Large intestine (tissue), 3 donors: Measurements from ENCODE around the gene DPH1. TPM values are rescaled to one million over a fixed set of nuclear protein-coding genes. Genes with fewer than 3 reads are reported as not detected.

Source experiments
- DNase-seq, 2 donors: peaks; one replicate each; pipeline versions ENCODE4 v3.0.0 to v3.0.0-alpha.2; 2013
- H3K27ac ChIP-seq: one replicate; pipeline ENCODE4 v1.5.1; 2013; ENCODE audit warnings: low read length
- H3K27me3 ChIP-seq: 2 replicates; pipeline ENCODE4 v1.6.1; 2013; ENCODE audit warnings: low read length; ENCODE audit not compliant: control insufficient read depth, insufficient read depth
- H3K36me3 ChIP-seq: 2 replicates; pipeline ENCODE4 v1.6.1; 2013; ENCODE audit warnings: low read length; ENCODE audit not compliant: control insufficient read depth, insufficient read depth
- H3K4me1 ChIP-seq: one replicate; pipeline ENCODE4 v1.6.1; 2013; ENCODE audit warnings: low read length; ENCODE audit not compliant: control insufficient read depth, insufficient read depth
- H3K4me3 ChIP-seq: one replicate; pipeline ENCODE4 v1.5.1; 2013; ENCODE audit warnings: low read length
- H3K9me3 ChIP-seq: one replicate; pipeline ENCODE4 v1.6.1; 2013; ENCODE audit warnings: mild to moderate bottlenecking, low read depth, low read length, moderate library complexity; ENCODE audit not compliant: control insufficient read depth
- WGBS: methylation state at CpG from one replicate; pipeline ENCODE4 v1.1.5; 2013; ENCODE audit warnings: low lambda C conversion rate; ENCODE audit not compliant: insufficient coverage; 5-methylcytosine and 5-hydroxymethylcytosine counted together
- polyA plus RNA-seq: library from polyadenylated mRNA; unstranded; fragments of 120-200 nt; gene quantifications from one replicate; pipeline ENCODE4 v1.2.1, GENCODE V29; 2013

DPH1 gene
- polyA plus RNA-seq, 1 donor: 40.4 TPM

DNA sequence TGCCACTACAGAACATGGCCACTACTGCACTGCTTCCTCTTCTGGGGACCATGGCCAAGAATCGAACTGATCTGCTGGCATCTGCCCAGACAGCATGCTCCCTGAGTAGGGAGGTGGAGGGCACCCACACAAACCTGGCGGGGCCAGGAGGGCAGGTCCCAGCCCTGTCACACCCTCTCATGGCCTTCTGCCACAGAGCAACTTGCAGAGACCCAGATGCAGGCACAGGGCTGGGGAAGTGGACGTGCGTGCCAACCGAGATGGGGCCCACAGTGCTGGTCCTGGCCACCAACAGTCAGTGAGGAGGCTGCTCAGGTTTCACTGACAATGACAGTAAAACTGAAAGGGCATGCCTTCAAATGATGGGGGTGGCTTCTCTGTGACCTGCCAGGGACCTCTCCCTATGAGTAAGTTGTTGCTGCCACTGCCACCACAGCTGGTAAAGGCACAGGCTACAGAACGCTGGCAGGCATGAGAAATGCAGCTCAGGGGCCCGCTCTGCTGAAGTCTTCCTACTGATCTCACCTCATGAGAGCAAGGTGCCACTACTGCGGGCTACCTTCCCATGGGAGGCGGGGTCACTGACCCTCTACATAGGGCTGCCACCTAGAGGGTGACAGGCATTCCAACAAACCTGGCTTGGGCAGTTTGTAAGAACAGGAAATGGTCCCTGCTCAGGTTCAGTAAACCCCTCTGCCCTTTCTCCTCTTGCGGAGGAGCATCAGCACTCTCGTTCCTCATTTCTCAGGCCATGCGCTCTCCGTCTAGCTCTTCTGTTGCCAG, 40.5 kb downstream of the DPH1 start:
- no peaks in the 10 kb centered on the region for H3K9me3 ChIP-seq
- no peak overlapping the region for H3K4me3 ChIP-seq
- peaks cover 34% of the 10 kb centered on the region for H3K36me3 ChIP-seq
- WGBS: no CpG with 5 or more reads among the region's 13 CpGs
- DNase-seq: no peak
- no peaks in the 10 kb centered on the region for H3K27me3 ChIP-seq
- peak overlapping the region; percentile 42 for H3K27ac ChIP-seq
- H3K4me1 ChIP-seq: peaks cover 29% of the 10 kb centered on the region

DNA sequence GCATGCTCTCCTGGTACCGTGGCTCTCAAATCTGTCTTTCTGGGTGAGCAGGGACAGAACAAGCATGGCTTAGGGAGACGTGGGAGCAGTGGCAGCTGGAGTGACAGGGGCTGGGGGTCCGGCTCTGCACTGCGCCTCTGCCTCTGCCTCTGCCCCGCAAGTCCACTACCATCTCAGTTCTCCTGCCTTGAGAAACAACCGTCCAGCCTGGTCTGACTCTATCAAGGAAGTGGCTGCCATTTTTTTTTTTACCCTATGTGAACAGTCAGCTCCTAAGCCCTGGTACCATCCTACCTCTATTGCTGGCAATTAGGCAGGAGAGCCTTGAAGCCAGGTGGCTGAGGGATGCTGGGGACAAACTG, 41.1 kb downstream of the DPH1 start:
- Histone ChIP-seq H3K36me3 (peaks cover 34% of the 10 kb centered on the region), H3K9me3 (no peaks in the 10 kb centered on the region), H3K4me1 (peaks cover 31% of the 10 kb centered on the region), H3K27ac (peak overlapping the region; percentile 42), H3K4me3 (no peak overlapping the region), H3K27me3 (no peaks in the 10 kb centered on the region)
- WGBS: 100% methylated on average over 1 of the region's 6 CpGs
- no peak for DNase-seq

DNA sequence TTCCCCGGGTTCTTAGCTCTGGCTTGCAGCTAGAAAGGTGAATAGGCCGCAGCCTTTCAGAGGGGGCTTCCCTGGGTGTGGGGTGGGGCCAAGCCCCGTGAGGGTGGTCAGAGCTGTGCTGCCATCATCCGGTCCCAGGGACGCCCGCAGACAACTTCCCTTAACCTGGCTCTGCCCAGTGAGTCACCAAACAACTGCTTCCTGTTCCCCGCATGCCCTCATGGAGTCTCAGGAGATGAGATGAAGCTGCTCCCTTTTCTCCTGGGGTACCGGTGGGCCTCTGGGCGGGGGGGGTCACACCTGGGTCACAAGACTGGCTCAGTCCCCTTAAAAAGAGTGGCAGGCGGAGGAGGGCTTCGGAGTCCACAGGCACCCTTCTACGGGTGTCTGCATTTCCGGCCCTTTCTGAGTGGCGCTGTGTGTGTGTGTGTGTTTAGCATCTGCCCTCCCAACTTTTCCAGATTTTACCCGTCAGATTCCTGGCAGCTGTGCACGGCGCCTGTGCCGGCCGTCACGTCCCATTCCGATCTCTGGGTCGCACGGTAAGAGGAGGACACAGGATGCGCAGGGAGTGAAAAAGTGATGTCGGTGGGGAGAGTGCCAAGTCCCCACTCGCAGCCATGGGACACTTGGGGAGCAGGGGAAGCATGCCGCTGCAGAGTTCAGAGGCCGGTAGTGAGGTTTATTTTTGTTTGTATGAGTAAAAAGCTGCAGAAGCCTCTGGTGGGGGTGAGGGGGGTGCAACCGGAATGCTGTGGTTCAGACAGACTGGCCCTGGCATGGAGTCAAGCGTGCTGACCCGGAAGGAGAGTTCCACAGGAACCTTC, 41.7 kb downstream of the DPH1 start:
- Histone ChIP-seq H3K4me1 (peaks cover 31% of the 10 kb centered on the region), H3K4me3 (no peak overlapping the region), H3K9me3 (no peaks in the 10 kb centered on the region), H3K27me3 (no peaks in the 10 kb centered on the region), H3K36me3 (peaks cover 33% of the 10 kb centered on the region), H3K27ac (peak overlapping the region; percentile 42)
- WGBS: no CpG with 5 or more reads among the region's 31 CpGs
- DNase-seq: peak in 1 of 2 donors; percentile 62

GRCh38 chr17:2074919-2075318, 45.0 kb downstream of the DPH1 start:
- Histone ChIP-seq H3K4me3 (no peak overlapping the region), H3K36me3 (peaks cover 39% of the 10 kb centered on the region), H3K9me3 (no peaks in the 10 kb centered on the region), H3K27ac (peak overlapping the region; percentile 23), H3K4me1 (peaks cover 17% of the 10 kb centered on the region), H3K27me3 (no peaks in the 10 kb centered on the region)
- no CpG with 5 or more reads among the region's 10 CpGs for WGBS
- no peak for DNase-seq

GRCh38 chr17:2075336-2076086, 45.6 kb downstream of the DPH1 start:
- DNase-seq: no peak
- Histone ChIP-seq H3K4me3 (no peak overlapping the region), H3K4me1 (peaks cover 17% of the 10 kb centered on the region), H3K27ac (peak overlapping the region; percentile 26), H3K9me3 (no peaks in the 10 kb centered on the region), H3K36me3 (peaks cover 42% of the 10 kb centered on the region), H3K27me3 (no peaks in the 10 kb centered on the region)
- no CpG with 5 or more reads among the region's 13 CpGs for WGBS

- WGBS: no CpG with 5 or more reads among the region's 17 CpGs
- DNase-seq: peak in 1 of 2 donors; percentile 24
Measured at GRCh38 chr17:2076087-2076984, 46.4 kb downstream of the DPH1 start.

DNA sequence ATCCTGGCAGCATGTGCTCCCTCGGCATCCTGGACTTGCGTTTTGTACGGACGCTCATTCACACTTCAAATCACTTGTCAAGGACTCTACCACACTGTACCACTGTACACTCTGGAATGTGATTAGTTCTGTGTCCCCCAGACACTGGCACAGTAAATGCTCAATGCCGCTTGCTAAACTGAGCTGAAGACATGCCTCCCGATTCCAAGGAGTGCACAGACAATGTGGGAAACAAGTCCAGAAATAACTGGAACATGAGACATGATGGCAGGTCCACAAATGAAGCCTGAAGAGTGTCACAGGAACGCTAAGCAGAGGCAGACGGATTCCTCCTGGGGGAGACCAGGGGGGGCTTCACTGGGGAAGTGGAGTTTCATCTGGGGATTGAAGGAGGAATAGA, 47.1 kb downstream of the DPH1 start:
- Histone ChIP-seq H3K27me3 (no peaks in the 10 kb centered on the region), H3K9me3 (no peaks in the 10 kb centered on the region), H3K27ac (peak overlapping the region; percentile 26), H3K4me1 (peaks cover 30% of the 10 kb centered on the region), H3K36me3 (peaks cover 44% of the 10 kb centered on the region), H3K4me3 (no peak overlapping the region)
- no peak for DNase-seq
- WGBS: 100% methylated on average over 1 of the region's 8 CpGs

More at GRCh38 chr17:2076087-2076984, 46.4 kb downstream of the DPH1 start:
- H3K4me3 ChIP-seq: no peak overlapping the region
- no peaks in the 10 kb centered on the region for H3K27me3 ChIP-seq
- H3K27ac ChIP-seq: peak overlapping the region; percentile 26
- peaks cover 44% of the 10 kb centered on the region for H3K36me3 ChIP-seq
- peaks cover 23% of the 10 kb centered on the region for H3K4me1 ChIP-seq
- H3K9me3 ChIP-seq: no peaks in the 10 kb centered on the region

- no CpG with 5 or more reads among the region's 9 CpGs for WGBS
- no peak overlapping the region for H3K4me3 ChIP-seq
- H3K27me3 ChIP-seq: no peaks in the 10 kb centered on the region
- peaks cover 35% of the 10 kb centered on the region for H3K36me3 ChIP-seq
- peaks cover 59% of the 10 kb centered on the region for H3K4me1 ChIP-seq
- no peak for DNase-seq
- H3K9me3 ChIP-seq: no peaks in the 10 kb centered on the region
- peak overlapping the region; percentile 94 for H3K27ac ChIP-seq
Measured at GRCh38 chr17:2081564-2081963, 51.6 kb downstream of the DPH1 start.

- no CpG with 5 or more reads among the region's 9 CpGs for WGBS
- Histone ChIP-seq H3K4me3 (no peak overlapping the region), H3K4me1 (peaks cover 54% of the 10 kb centered on the region), H3K27ac (peak overlapping the region; percentile 94), H3K27me3 (no peaks in the 10 kb centered on the region), H3K9me3 (no peaks in the 10 kb centered on the region), H3K36me3 (peaks cover 29% of the 10 kb centered on the region)
- DNase-seq: peak in 1 of 2 donors; percentile 44
Measured at GRCh38 chr17:2082003-2082781, 52.2 kb downstream of the DPH1 start.
